Measurements from ENCODE around the gene TPCN2.
A peak's percentile ranks its signal among the peaks of the same experiment; 100 is the strongest.

The TPCN2 gene

GRCh38 chr11:69039501-69039900 is 9.2 kb upstream of the TPCN2 start:
- no peak for DNase-seq

- no peak for DNase-seq
Observed at GRCh38 chr11:69040051-69040450, 8.7 kb upstream of the TPCN2 start.

DNA sequence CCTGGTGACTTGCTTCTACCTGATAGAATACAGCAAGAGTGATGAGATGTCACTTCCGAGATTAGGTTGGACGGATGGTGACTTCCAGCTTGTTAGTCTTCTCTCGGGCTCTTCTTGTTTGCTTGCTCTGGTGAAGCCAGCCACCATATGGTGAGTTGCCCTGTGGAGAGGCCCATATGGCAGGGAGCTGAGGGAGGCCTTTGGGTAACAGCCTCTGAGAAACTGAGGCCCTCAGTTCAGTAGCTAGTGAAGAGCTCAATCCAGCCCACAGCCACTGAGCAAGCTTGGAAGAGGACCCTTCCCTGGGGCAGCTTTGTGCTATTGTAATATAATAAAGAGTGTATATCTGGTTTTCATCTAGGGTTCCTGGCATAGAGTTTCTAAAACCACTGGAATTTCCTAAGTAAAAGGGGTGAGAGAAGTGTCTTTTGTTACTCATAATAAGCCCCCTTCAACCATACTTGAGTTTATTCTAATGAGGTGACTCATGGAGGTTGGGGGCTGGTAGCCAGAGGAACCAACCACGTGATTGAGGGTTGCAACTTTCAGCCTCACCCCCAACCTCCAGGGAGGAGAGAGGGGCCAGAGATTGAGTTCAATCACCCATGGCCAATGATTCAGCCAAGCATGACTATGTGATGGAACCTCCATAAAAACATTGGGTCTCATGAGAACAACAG is 8.0 kb upstream of the TPCN2 start:
- DNase-seq, result peak; percentile 43 to 49

DNA sequence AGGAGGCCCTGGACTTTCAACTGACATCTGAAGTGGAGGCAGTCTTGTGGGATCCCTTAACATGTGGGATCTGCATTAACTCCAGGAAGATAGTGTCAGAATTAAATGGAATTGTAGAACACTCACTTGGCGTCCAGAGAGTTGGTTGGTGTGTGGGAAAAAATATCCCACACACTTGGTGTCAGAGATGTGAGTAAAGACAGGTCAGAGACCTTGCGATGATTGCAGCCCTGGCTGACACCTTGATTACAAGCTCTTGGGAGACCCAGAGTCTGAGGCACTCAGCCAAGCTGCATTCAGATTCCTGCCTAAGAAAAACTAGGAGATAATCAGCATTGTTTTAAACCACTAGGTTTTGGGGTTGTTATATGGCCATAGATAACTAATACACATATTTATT is 7.2 kb upstream of the TPCN2 start:
- DNase-seq, result no peak

GRCh38 chr11:69044111-69045013 is 4.4 kb upstream of the TPCN2 start:
- peak in 1 of 2 experiments; percentile 47 for DNase-seq

GRCh38 chr11:69048031-69048693 is 570 bp upstream of the TPCN2 start:
- DNase-seq, result no peak

GRCh38 chr11:69049490-69049867 is 747 bp downstream of the TPCN2 start:
- peak; percentile 46 to 47 for DNase-seq

DNA sequence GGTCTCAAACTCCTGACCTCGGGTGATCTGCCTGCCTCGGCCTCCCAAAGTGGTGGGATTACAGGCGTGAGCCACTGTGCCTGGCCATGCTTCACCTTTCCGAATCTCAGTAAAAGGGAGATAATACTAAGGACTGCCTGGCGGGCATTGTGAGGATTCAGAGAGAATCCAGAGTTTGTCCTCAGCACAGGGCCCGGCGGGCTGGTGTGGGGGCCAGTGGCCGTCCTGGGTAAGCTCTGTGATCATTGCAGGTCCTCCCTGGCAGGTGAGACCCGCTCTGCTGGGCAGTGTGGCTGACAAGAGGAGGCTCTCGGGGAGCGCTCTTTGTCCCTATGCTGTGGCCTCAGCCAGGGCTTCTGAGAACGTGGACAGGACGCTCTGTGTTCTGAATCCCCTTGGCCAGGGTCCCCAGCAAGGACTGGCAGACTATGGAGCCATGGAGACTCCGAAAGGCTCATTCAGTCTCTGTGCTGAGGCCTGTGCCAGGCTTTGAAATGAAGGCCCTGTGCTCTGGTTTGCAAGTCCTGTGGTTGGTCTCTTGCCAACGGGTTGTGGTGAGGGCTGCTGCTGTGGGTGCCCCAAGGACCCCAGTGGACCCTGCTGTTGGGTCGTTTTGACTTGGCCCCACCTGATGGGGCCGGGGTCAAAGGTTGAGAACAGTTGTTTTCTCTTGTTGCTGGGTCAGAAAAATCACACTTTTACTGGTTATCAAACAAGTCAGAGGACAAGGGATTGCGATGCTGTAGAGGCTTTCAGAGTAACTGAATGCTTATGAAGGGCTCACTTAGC is 2.1 kb downstream of the TPCN2 start:
- no peak for DNase-seq

DNA sequence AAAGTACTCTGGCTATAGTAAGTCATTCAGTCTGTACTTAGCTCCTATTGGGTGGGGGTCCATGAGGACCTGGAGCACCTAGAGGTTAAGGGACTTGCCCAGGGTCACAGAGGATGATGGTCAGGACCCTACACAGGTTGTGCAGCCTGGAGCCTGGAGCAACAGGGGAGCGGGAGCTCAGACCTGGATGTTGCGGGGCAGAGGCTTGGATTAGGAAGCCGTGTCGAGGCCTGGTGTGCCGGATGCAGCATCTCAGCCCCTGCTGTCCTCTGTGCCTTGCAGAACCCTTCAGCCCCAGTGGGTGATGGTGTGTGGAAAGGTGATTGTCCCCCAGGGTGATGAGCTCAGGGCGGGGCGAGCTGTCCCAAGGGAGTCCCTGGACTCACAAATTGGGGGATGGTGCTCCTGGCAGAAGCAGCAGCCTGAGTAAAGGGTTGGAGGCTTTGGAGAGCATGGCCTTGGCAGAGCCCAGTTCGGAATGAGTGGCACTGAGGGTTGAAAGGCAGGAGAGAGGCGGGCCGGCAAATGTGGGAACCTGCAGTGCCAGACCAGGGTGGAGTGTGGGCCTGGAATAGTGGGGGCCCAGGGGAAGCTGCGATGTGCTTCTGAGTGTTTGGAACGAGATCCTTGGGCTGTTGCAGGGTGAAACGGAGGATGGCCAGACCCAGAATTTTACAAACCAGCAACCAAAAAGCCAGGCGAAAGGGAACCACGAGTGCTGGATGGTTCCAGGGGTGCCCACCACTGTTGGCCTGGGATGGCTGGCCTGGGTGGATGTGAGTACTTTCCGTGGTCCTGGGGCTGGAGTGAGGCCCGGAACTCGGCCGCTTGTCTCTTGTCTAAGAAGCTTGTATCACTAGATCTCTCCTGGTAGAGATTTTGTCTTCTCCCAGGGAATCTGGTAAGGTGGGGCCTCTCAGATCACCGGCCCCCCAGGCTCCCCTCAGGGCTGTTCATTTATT is 2.9 kb downstream of the TPCN2 start:
- DNase-seq, result no peak

- no peak for DNase-seq
Observed at GRCh38 chr11:69052343-69053168, 3.8 kb downstream of the TPCN2 start.

- DNase-seq, result no peak
Observed at GRCh38 chr11:69053169-69053477, 4.4 kb downstream of the TPCN2 start.

GRCh38 chr11:69053546-69054396 is 5.0 kb downstream of the TPCN2 start:
- DNase-seq, result no peak

- no peak for DNase-seq
Observed at GRCh38 chr11:69054397-69055211, 5.9 kb downstream of the TPCN2 start.

DNA sequence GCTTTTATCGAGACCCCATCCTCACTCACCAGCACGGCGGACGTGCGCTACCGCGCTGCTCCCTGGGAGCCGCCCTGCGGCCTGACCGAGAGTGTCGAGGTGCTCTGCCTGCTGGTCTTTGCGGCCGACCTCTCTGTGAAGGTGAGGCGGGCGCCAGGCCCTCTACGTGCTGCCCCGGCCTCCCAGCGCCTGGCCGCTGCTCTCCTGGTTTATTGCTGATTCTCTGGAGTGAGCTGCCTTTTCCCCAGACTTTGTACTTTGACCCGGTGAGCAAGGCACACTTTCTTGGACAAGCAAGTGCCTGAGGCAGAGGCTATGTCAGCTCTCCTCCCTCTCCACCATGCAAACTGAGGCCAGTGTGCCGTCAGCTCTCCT is 6.5 kb downstream of the TPCN2 start:
- DNase-seq, result no peak

DNA sequence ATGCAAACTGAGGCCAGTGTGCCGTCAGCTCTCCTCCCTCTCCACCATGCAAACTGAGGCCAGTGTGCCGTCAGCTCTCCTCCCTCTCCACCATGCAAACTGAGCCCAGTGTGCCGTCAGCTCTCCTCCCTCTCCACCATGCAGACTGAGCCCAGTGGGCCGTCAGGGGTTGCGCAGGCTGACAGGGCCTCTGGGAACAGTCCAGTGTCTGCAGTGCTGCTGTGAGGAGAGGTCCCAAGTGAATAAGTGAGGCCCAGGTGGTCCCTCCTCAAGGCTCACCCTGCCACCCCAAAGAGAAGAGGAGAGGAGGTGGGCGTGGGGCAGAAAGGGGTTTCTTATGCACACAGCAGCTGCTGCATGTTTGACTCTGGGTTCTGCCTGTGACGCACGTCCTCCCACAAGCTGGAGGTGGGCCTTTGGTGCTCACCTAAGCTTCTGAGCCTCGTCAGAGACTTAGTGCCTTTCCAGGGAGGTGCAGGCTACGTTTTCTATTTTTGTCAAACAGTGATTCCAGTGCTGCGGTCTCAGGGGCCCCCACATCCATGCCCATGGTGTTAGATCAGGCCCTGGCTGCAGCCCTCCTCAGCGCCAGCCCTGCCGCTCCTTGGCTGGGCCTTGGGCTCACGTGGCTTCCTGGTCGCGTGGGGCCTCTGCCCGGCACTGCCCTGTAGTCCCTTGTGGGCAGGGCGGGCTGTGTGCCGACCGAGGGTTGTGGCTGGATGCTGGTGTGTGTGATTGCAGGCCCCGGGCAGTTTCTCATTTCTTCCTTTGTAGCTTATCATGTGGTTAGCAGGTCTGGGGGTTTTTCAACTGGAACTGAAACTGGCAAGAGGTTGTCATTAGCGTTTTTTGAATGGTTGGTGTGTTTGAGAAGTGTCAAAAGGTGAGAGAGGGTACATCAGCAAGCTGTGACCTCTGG is 7.1 kb downstream of the TPCN2 start:
- DNase-seq, result no peak

GRCh38 chr11:69057236-69057635 is 8.5 kb downstream of the TPCN2 start:
- DNase-seq, result no peak

DNA sequence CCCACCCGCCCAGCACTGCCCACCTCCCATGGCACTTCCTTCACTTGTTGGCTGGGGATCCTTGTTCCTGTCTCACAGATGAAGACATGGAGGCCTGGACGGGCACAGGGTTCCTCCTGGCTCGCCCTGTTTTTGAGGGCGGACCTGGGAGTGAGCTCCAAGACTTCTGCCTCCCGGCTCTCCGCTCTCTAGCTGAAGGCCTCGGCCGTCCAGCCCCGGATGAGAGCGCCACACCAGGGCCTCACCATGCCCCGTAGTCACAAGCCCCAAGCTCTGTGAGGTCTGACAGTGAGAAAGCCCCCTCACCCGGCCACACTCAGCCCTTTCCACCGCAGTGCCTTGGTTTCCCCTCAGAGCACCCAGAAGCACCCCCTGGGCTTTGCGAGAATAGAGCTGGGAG is 9.1 kb downstream of the TPCN2 start:
- no peak for DNase-seq

All from activated T-cell treated with anti-CD3 and anti-CD28 coated beads, Interleukin-2, amount 50 U/mL, for 48 hours (primary cell).